ENCODE results near the gene KLHL35. TPM values are rescaled to one million over a fixed set of nuclear protein-coding genes. Genes with fewer than 3 reads are reported as not detected.

Gene KLHL35
- total RNA-seq, 1 experiment from 2014 or later, result 0.83 TPM

DNA sequence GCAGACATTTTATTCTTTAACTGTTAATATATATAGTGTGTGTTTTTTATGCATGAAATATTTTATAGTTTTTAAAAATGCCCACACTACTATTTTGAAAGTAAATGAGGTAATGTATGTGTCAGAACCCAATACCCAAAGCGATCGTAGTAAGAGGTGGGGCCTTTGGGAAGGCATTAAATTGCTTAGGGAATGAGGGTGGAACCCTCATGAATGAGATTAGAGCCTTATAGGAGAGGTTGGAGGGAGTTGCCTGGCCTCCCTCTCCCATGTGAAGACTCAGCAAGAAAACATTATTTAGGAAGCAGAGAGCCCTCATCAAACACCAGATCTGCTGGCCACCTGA, 11.1 kb downstream of the KLHL35 start:
- Mint-ChIP-seq H3K27ac (no peak overlapping the region), H3K4me1 (peaks cover 3 to 16% of the 10 kb centered on the region in 2 experiments), H3K9me3 (no peaks in the 10 kb centered on the region), H3K36me3 (ENCODE audit: insufficient read depth in 1 of 3, low read depth in 3 of 3) (peaks cover 14 to 18% (median 18%) of the 10 kb centered on the region in 3 experiments), H3K27me3 (ENCODE audit: low read depth) (no peaks in the 10 kb centered on the region), H3K4me3 (no peak overlapping the region)
- Histone ChIP-seq H2AFZ (ENCODE audit: low read length) (no peak overlapping the region), H3K4ac (ENCODE audit: low read depth, low read length) (no peak overlapping the region), H3K9ac (ENCODE audit: extremely low read depth, insufficient read length, low read length) (no peak overlapping the region), H4K91ac (ENCODE audit: insufficient read length, low read depth, low read length) (no peak overlapping the region), H3K4me1 (ENCODE audit: insufficient read depth, low read length) (no peaks in the 10 kb centered on the region), H3K27me3 (ENCODE audit: insufficient read depth, low read length) (no peaks in the 10 kb centered on the region), H2BK5ac (ENCODE audit: insufficient read length, low read length) (no peak overlapping the region), H3K23ac (ENCODE audit: insufficient read length, low read depth, low read length) (no peak overlapping the region), H3K14ac (ENCODE audit: insufficient read depth, low read length) (no peak overlapping the region), H2BK15ac (ENCODE audit: low read depth, low read length) (no peak overlapping the region), H4K5ac (ENCODE audit: insufficient read length, low read depth, low read length) (no peak overlapping the region), H3K23me2 (ENCODE audit: insufficient read length, low read depth, low read length, poor library complexity, severe bottlenecking) (no peaks in the 10 kb centered on the region), H4K20me1 (ENCODE audit: control insufficient read depth, insufficient read depth, insufficient read length) (no peaks in the 10 kb centered on the region), H2BK20ac (ENCODE audit: low read depth, low read length, poor library complexity, severe bottlenecking) (no peak overlapping the region), H3K56ac (ENCODE audit: insufficient read length, low read depth, low read length) (no peak overlapping the region), H2BK12ac (ENCODE audit: insufficient read length, low read depth, low read length) (no peak overlapping the region), H3K9me3 (ENCODE audit: control insufficient read depth, low read depth, low read length) (no peaks in the 10 kb centered on the region), H3K79me2 (ENCODE audit: insufficient read depth, low read length) (no peaks in the 10 kb centered on the region), H2BK120ac (ENCODE audit: low read depth, low read length, poor library complexity, severe bottlenecking) (no peak overlapping the region), H4K8ac (replicated peaks; ENCODE audit: insufficient read length, low read depth, low read length) (no peak overlapping the region), H3K79me1 (ENCODE audit: insufficient read depth, low read depth, low read length, poor library complexity, severe bottlenecking) (no peaks in the 10 kb centered on the region), H3K27ac (ENCODE audit: insufficient read length, low read depth, low read length) (no peak overlapping the region), H3T11ph (ENCODE audit: low read length) (no peak overlapping the region), H2AK5ac (ENCODE audit: insufficient read length, low read length) (no peak overlapping the region), H3K18ac (ENCODE audit: insufficient read length, low read depth, low read length) (no peak overlapping the region), H3K4me2 (ENCODE audit: insufficient read depth, insufficient read length, low read length) (no peak overlapping the region)
- WGBS (ENCODE audit: extremely low coverage, insufficient read length, low lambda C conversion rate), result no CpG with 5 or more reads among the region's 2 CpGs
- TF ChIP-seq CTCF (conservative IDR thresholded peaks at IDR 0.05), result no peak
- DNase-seq, result no peak
